HCT116 (cell line): Measurements from ENCODE around the gene LRRC4C.

Source experiments
- EZH2 ChIP-seq: fragments of 200-600 bp; sonication (generic); IDR thresholded peaks from 2 replicates; pipeline ENCODE4 v1.6.1; 2017; ENCODE audit warnings: antibody characterized with exemption, mixed run types
- POLR2A ChIP-seq: IDR thresholded peaks from 2 replicates; pipeline ENCODE4 v1.7.0; 2011; ENCODE audit warnings: borderline replicate concordance; ENCODE audit not compliant: insufficient read depth, insufficient read length; ENCODE audit errors: extremely low read depth
- POLR2AphosphoS5 ChIP-seq: IDR thresholded peaks from 2 replicates; pipeline ENCODE4 v1.6.1; 2011; ENCODE audit warnings: mild to moderate bottlenecking, low read depth, low read length, moderate library complexity
- SIN3A ChIP-seq: IDR thresholded peaks from 2 replicates; pipeline ENCODE4 v1.6.1; 2012; ENCODE audit warnings: low read depth
- SP1 ChIP-seq: IDR thresholded peaks from 2 replicates; pipeline ENCODE4 v1.6.1; 2012; ENCODE audit warnings: low read depth
- ZNF274 ChIP-seq: fragments of 200-500 bp; sonication (Bioruptor generic); IDR thresholded peaks from 2 replicates; pipeline ENCODE4 v1.6.1; 2014; ENCODE audit warnings: mild to moderate bottlenecking, low read depth, low read length, inconsistent platforms
- TF ChIP-seq, protein P1 (sequence below): IDR thresholded peaks from 2 replicates; pipeline ENCODE4 v1.6.1; 2012; ENCODE audit warnings: low read depth
- TF ChIP-seq, protein P2 (sequence below), 3 experiments: fragments of 200-600 bp in 1 of 3; sonication (generic) in 1 of 3; IDR thresholded peaks in 2 of 3; conservative IDR thresholded peaks in 1 of 3; 2 replicates each; pipeline ENCODE4 v1.5.1; 2012 to 2017; ENCODE audit warnings: low read depth in 2 of 3, low read length in 2 of 3, antibody characterized with exemption in 1 of 3, borderline replicate concordance in 1 of 3, control low read depth in 1 of 3, mild to moderate bottlenecking in 1 of 3, mixed read lengths in 1 of 3, mixed run types in 1 of 3, moderate library complexity in 1 of 3; ENCODE audit not compliant: insufficient read depth in 1 of 3
- TF ChIP-seq, protein P3 (sequence below): IDR thresholded peaks from 2 replicates; pipeline ENCODE4 v1.6.1; 2011; ENCODE audit warnings: mild to moderate bottlenecking, low read length, moderate library complexity; ENCODE audit not compliant: insufficient replicate concordance; ENCODE audit errors: extremely low read depth

DNA sequence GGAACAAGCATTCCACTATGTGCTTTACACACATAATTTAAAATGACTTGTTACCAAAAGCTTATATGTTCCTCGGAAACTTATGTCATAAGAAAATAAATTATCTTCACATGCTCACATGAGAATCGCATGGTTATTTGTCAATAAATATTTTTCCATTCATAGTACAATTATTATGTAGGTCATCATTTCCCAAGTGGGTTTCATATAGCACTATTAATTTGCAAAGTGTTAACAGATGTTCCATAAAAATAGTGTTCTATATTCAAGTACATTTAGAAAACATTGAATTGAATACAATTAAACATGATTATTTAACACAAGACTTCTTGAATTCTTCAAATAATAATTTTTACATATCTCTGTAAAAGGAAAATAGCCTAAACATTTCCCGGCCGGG lies 23.9 kb downstream of the LRRC4C start:
- TF ChIP-seq, protein P1, sequence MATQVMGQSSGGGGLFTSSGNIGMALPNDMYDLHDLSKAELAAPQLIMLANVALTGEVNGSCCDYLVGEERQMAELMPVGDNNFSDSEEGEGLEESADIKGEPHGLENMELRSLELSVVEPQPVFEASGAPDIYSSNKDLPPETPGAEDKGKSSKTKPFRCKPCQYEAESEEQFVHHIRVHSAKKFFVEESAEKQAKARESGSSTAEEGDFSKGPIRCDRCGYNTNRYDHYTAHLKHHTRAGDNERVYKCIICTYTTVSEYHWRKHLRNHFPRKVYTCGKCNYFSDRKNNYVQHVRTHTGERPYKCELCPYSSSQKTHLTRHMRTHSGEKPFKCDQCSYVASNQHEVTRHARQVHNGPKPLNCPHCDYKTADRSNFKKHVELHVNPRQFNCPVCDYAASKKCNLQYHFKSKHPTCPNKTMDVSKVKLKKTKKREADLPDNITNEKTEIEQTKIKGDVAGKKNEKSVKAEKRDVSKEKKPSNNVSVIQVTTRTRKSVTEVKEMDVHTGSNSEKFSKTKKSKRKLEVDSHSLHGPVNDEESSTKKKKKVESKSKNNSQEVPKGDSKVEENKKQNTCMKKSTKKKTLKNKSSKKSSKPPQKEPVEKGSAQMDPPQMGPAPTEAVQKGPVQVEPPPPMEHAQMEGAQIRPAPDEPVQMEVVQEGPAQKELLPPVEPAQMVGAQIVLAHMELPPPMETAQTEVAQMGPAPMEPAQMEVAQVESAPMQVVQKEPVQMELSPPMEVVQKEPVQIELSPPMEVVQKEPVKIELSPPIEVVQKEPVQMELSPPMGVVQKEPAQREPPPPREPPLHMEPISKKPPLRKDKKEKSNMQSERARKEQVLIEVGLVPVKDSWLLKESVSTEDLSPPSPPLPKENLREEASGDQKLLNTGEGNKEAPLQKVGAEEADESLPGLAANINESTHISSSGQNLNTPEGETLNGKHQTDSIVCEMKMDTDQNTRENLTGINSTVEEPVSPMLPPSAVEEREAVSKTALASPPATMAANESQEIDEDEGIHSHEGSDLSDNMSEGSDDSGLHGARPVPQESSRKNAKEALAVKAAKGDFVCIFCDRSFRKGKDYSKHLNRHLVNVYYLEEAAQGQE = no peak
- no peak for TF ChIP-seq SIN3A
- no peak for TF ChIP-seq POLR2AphosphoS5
- TF ChIP-seq, protein P2, sequence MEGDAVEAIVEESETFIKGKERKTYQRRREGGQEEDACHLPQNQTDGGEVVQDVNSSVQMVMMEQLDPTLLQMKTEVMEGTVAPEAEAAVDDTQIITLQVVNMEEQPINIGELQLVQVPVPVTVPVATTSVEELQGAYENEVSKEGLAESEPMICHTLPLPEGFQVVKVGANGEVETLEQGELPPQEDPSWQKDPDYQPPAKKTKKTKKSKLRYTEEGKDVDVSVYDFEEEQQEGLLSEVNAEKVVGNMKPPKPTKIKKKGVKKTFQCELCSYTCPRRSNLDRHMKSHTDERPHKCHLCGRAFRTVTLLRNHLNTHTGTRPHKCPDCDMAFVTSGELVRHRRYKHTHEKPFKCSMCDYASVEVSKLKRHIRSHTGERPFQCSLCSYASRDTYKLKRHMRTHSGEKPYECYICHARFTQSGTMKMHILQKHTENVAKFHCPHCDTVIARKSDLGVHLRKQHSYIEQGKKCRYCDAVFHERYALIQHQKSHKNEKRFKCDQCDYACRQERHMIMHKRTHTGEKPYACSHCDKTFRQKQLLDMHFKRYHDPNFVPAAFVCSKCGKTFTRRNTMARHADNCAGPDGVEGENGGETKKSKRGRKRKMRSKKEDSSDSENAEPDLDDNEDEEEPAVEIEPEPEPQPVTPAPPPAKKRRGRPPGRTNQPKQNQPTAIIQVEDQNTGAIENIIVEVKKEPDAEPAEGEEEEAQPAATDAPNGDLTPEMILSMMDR (IDR thresholded peaks at IDR 0.05 in 2 of 3, conservative IDR thresholded peaks at IDR 0.05 in 1 of 3; ENCODE audit: borderline replicate concordance in 1 of 3, insufficient read depth in 1 of 3, low read depth in 2 of 3, low read length in 2 of 3) = no peak
- TF ChIP-seq EZH2 = no peak
- no peak for TF ChIP-seq ZNF274
- TF ChIP-seq SP1 = no peak
- TF ChIP-seq POLR2A = no peak
- TF ChIP-seq, protein P3, sequence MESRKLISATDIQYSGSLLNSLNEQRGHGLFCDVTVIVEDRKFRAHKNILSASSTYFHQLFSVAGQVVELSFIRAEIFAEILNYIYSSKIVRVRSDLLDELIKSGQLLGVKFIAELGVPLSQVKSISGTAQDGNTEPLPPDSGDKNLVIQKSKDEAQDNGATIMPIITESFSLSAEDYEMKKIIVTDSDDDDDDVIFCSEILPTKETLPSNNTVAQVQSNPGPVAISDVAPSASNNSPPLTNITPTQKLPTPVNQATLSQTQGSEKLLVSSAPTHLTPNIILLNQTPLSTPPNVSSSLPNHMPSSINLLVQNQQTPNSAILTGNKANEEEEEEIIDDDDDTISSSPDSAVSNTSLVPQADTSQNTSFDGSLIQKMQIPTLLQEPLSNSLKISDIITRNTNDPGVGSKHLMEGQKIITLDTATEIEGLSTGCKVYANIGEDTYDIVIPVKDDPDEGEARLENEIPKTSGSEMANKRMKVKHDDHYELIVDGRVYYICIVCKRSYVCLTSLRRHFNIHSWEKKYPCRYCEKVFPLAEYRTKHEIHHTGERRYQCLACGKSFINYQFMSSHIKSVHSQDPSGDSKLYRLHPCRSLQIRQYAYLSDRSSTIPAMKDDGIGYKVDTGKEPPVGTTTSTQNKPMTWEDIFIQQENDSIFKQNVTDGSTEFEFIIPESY = no peak
